Endothelial cell of umbilical vein (primary cell): ENCODE measurements around the gene TSPAN18. TPM values are rescaled to one million over a fixed set of nuclear protein-coding genes. Genes with fewer than 3 reads are reported as not detected.

Source experiments
- BruUV-seq: library from RNA; stranded (reverse); fragments of 400-500 nt; replicated peaks from 2 replicates; lab custom pipeline; 2021; lab: Mats Ljungman, UMichigan
- CTCF ChIA-PET: fragments of 300-600, 350-600 bp; sonication (Branson Sonifier 250); formaldehyde crosslinking; loops from one replicate; lab custom pipeline; 2021; ENCODE audit warnings: antibody characterized with exemption, inconsistent platforms; lab: Charles Lee
- POLR2A ChIA-PET: fragments of 300-600, 350-600 bp; sonication (Branson Sonifier 250); formaldehyde crosslinking; loops from one replicate; lab custom pipeline; 2021; ENCODE audit warnings: antibody characterized with exemption, inconsistent platforms; lab: Charles Lee
- DNase-seq: peaks from one replicate; pipeline ENCODE4 v3.0.0-alpha.2; 2011; ENCODE audit warnings: low read depth, low spot score
- FAIRE-seq: peaks from 2 replicates; lab custom pipeline; 2011; peaks lifted over from hg19 to GRCh38; lab: Jason Lieb, UNC
- H2AFZ ChIP-seq: 2 replicates; pipeline ENCODE4 v1.6.0; 2012; ENCODE audit warnings: low read depth, low read length, control low read depth, inconsistent platforms
- H3K27ac ChIP-seq: 2 replicates; pipeline ENCODE4 v1.5.1; 2011; ENCODE audit warnings: low read depth, mild to moderate bottlenecking, control low read depth, low read length, moderate library complexity; ENCODE audit not compliant: insufficient read depth
- H3K27me3 ChIP-seq, 2 experiments: 2 replicates each; pipeline versions ENCODE4 v1.6.0 to v1.6.1; 2011; ENCODE audit warnings: low read length in 2 of 2, mixed read lengths in 1 of 2; ENCODE audit not compliant: control insufficient read depth in 2 of 2, insufficient read depth in 2 of 2
- H3K36me3 ChIP-seq, 2 experiments: 2 replicates in 1 of 2; 3 replicates in 1 of 2; pipeline ENCODE4 v1.5.1; 2011; ENCODE audit warnings: low read length in 2 of 2, mild to moderate bottlenecking in 1 of 2, moderate library complexity in 1 of 2; ENCODE audit not compliant: control insufficient read depth in 2 of 2, insufficient read depth in 2 of 2; ENCODE audit errors: extremely low read depth in 1 of 2
- H3K4me1 ChIP-seq: 3 replicates; pipeline ENCODE4 v1.5.1; 2011; ENCODE audit warnings: mild to moderate bottlenecking, low read length; ENCODE audit not compliant: control insufficient read depth, insufficient read depth; ENCODE audit errors: extremely low read depth
- H3K4me2 ChIP-seq: 2 replicates; pipeline ENCODE4 v1.6.1; 2011; ENCODE audit warnings: low read length, control low read depth, mixed read lengths; ENCODE audit not compliant: insufficient read depth
- H3K4me3 ChIP-seq, 3 experiments: fragments of 200-600 bp in 1 of 3; sonication (generic), shearing (Covaris generic) in 1 of 3; replicated peaks in 1 of 3; 2 replicates each; pipeline ENCODE4 v1.5.1; 2011 to 2016; ENCODE audit warnings: control low read depth in 3 of 3, low read length in 3 of 3, mild to moderate bottlenecking in 2 of 3, inconsistent platforms in 1 of 3, low read depth in 1 of 3, moderate library complexity in 1 of 3; ENCODE audit not compliant: insufficient read depth in 1 of 3
- H3K79me2 ChIP-seq: 2 replicates; pipeline ENCODE4 v1.6.0; 2012; ENCODE audit warnings: low read length, inconsistent platforms; ENCODE audit not compliant: control insufficient read depth, insufficient read depth
- H3K9ac ChIP-seq: replicated peaks from 2 replicates; pipeline ENCODE3; 2011; ENCODE audit warnings: low read length, control low read depth; ENCODE audit not compliant: insufficient read depth; ENCODE audit errors: extremely low read depth
- H3K9me1 ChIP-seq: replicated peaks from 3 replicates; pipeline ENCODE4 v1.6.0; 2011; ENCODE audit warnings: mild to moderate bottlenecking, low read length; ENCODE audit not compliant: control insufficient read depth, insufficient read depth; ENCODE audit errors: extremely low read depth
- H3K9me3 ChIP-seq: replicated peaks from 2 replicates; pipeline ENCODE4 v1.5.1; 2012; ENCODE audit warnings: low read length, inconsistent platforms; ENCODE audit not compliant: control insufficient read depth, insufficient read depth
- H4K20me1 ChIP-seq: replicated peaks from 2 replicates; pipeline ENCODE3; 2011; ENCODE audit warnings: mild to moderate bottlenecking, low read length; ENCODE audit not compliant: control insufficient read depth, insufficient read depth; ENCODE audit errors: extremely low read depth
- CTCF ChIP-seq, 2 donors: IDR thresholded peaks; 1 replicate in 1 of 2; 2 replicates in 1 of 2; pipeline ENCODE4 v1.5.1; 2011; ENCODE audit warnings: low read length in 2 of 2, mild to moderate bottlenecking in 2 of 2, moderate library complexity in 2 of 2, control low read depth in 1 of 2, inconsistent platforms in 1 of 2, low read depth in 1 of 2; ENCODE audit not compliant: insufficient read depth in 1 of 2; ENCODE audit errors: extremely low read depth in 1 of 2
- EZH2 ChIP-seq: IDR thresholded peaks from 2 replicates; pipeline ENCODE4 v1.6.1; 2012; ENCODE audit warnings: borderline replicate concordance, low read depth, mild to moderate bottlenecking, moderate library complexity, low read length, inconsistent platforms; ENCODE audit not compliant: severe bottlenecking
- FOS ChIP-seq: IDR thresholded peaks from 2 replicates; pipeline ENCODE4 v1.6.1; 2011; ENCODE audit warnings: mild to moderate bottlenecking, low read length, moderate library complexity, borderline replicate concordance; ENCODE audit not compliant: insufficient read depth
- GATA2 ChIP-seq: IDR thresholded peaks from 2 replicates; pipeline ENCODE4 v1.7.0; 2011; ENCODE audit warnings: low read depth, mild to moderate bottlenecking, moderate library complexity, mixed read lengths, low read length; ENCODE audit not compliant: insufficient read length, insufficient read depth
- JUN ChIP-seq: IDR thresholded peaks from 2 replicates; pipeline ENCODE4 v1.6.1; 2011; ENCODE audit warnings: borderline replicate concordance, low read depth; ENCODE audit not compliant: insufficient read length, insufficient read depth
- MAX ChIP-seq: IDR thresholded peaks from 2 replicates; pipeline ENCODE4 v1.6.1; 2011; ENCODE audit not compliant: insufficient read depth, insufficient read length
- MYC ChIP-seq: IDR thresholded peaks from one replicate; pipeline ENCODE4 v1.6.1; 2011; ENCODE audit warnings: mild to moderate bottlenecking, low read depth, low read length
- POLR2A ChIP-seq: IDR thresholded peaks from 2 replicates; pipeline ENCODE4 v1.6.1; 2012; ENCODE audit warnings: low read depth, mild to moderate bottlenecking, control low read depth, low read length
- POLR2AphosphoS5 ChIP-seq: IDR thresholded peaks from 2 replicates; pipeline ENCODE4 v1.6.1; 2012; ENCODE audit warnings: low read depth, mild to moderate bottlenecking, control low read depth, low read length, moderate library complexity; ENCODE audit not compliant: insufficient read depth
- dilution Hi-C: fragments of 300-500 bp; cut with MboI; formaldehyde crosslinking; loops from one replicate; pipeline ENCODE4 v1.15.0; 2019; ENCODE audit warnings: low sequenced_read_pairs; ENCODE audit not compliant: extremely low pct_ligation_motif_present
- intact Hi-C: fragments of 100-400 bp; cut with micrococcal nuclease; formaldehyde crosslinking; loops from one replicate; pipeline ENCODE4 v1.10.0; 2022
- polyA plus RNA-seq, 4 experiments: library from polyadenylated mRNA; depleted of rRNA in 3 of 4; stranded (reverse) in 3 of 4; unstranded in 1 of 4; fragments of >200 nt; gene quantifications; 2 replicates each; pipeline versions ENCODE4 v1.2.1 to v1.2.3, GENCODE V29; 2011 to 2012; ENCODE audit warnings: missing spikeins in 1 of 4
- total RNA-seq: library from RNA; stranded (reverse); gene quantifications from 2 replicates; pipeline ENCODE4 v1.2.3, GENCODE V29; 2021

The TSPAN18 gene
- total and polyA plus RNA-seq, 2 donors (not counting 3 experiments of a cell fraction or from before 2014, with no cell fraction given): 32.2 to 118 TPM

GRCh38 chr11:44848203-44848962 lies 121.6 kb downstream of the TSPAN18 start:
- no peaks in the 10 kb centered on the region for H3K9me3 ChIP-seq
- intact Hi-C loops (no loop called here), dilution Hi-C loops (no loop called here)
- H3K9me1 ChIP-seq: no peaks in the 10 kb centered on the region
- peaks cover 0 to 2% of the 10 kb centered on the region in 2 experiments for H3K27me3 ChIP-seq
- CTCF ChIA-PET: no interaction called here
- TF ChIP-seq EZH2: no peak
- no peak for TF ChIP-seq FOS
- no peak for TF ChIP-seq GATA2
- H3K79me2 ChIP-seq: no peaks in the 10 kb centered on the region
- no peak overlapping the region for H2AFZ ChIP-seq
- no peak overlapping the region for H3K9ac ChIP-seq
- no peaks in the 10 kb centered on the region for H3K36me3 ChIP-seq
- H3K4me2 ChIP-seq: no peak overlapping the region
- POLR2A ChIA-PET: no interaction called here
- FAIRE-seq (no peak), DNase-seq (no peak)
- H3K4me1 ChIP-seq: no peaks in the 10 kb centered on the region
- no peak overlapping the region for H3K27ac ChIP-seq
- H3K4me3 ChIP-seq: no peak overlapping the region
- no TSS peak for BruUV-seq
- H4K20me1 ChIP-seq: no peaks in the 10 kb centered on the region

- H3K9me3 ChIP-seq: no peaks in the 10 kb centered on the region
- FAIRE-seq: no peak
- H3K36me3 ChIP-seq: no peaks in the 10 kb centered on the region
- H3K79me2 ChIP-seq: no peaks in the 10 kb centered on the region
- peaks cover 0 to 2% of the 10 kb centered on the region in 2 experiments for H3K27me3 ChIP-seq
- BruUV-seq: no TSS peak
- H3K9ac ChIP-seq: no peak overlapping the region
- no peaks in the 10 kb centered on the region for H3K4me1 ChIP-seq
- ChIA-PET POLR2A (no interaction called here), CTCF (interaction anchor here (1.4 kb wide), 1 partner anchor 19 kb away, joined by 3 read pairs; no protein-coding TSS in a partner anchor)
- DNase-seq: no peak
- no peak overlapping the region for H3K4me2 ChIP-seq
- no peak overlapping the region for H3K27ac ChIP-seq
- TF ChIP-seq MYC (no peak), FOS (no peak), GATA2 (no peak), POLR2A (no peak), CTCF (IDR thresholded peaks at IDR 0.05; ENCODE audit: extremely low read depth in 1 of 2, insufficient read depth in 1 of 2, low read depth in 1 of 2, low read length in 2 of 2) (no peak), JUN (no peak), POLR2AphosphoS5 (no peak), EZH2 (no peak), MAX (no peak)
- no peak overlapping the region for H2AFZ ChIP-seq
- no peaks in the 10 kb centered on the region for H4K20me1 ChIP-seq
- no peaks in the 10 kb centered on the region for H3K9me1 ChIP-seq
- H3K4me3 ChIP-seq: no peak overlapping the region
- intact Hi-C loops (no loop called here), dilution Hi-C loops (no loop called here)
Observed at GRCh38 chr11:44848963-44849350, 122.2 kb downstream of the TSPAN18 start.
